Measurements from ENCODE around the gene SWT1. TPM values are rescaled to one million over a fixed set of nuclear protein-coding genes. Genes with fewer than 3 reads are reported as not detected.

Gene SWT1
- total RNA-seq (2016; rRNA removed; fragmentation: Illumina TruSeq; extraction: Trizol) = 2.5 and 4.8 TPM in 2 replicates
- 1.7 and 2.5 TPM in 2 replicates for total RNA-seq (2016; cell fraction: cytosol; rRNA removed; fragmentation: Illumina TruSeq; extraction: Trizol; ENCODE audit: low read depth)
- 2.7 and 4.0 TPM in 2 replicates for total RNA-seq (2016; cell fraction: insoluble cytoplasmic fraction; rRNA removed; fragmentation: Illumina TruSeq; extraction: Trizol)
- 2.0 and 2.7 TPM in 2 replicates for total RNA-seq (2016; cell fraction: membrane; rRNA removed; fragmentation: Illumina TruSeq; extraction: Trizol)
- 4.1 and 4.2 TPM in 2 replicates for total RNA-seq (2016; cell fraction: nucleus; rRNA removed; fragmentation: Illumina TruSeq; extraction: Trizol)
- polyA plus RNA-seq (2011; rRNA removed) = 1.7 TPM in 2 replicates
- polyA plus RNA-seq (2011; cell fraction: cytosol; rRNA removed) = 0.60 and 1.1 TPM in 2 replicates
- polyA plus RNA-seq (2011; cell fraction: nucleus; rRNA removed) = 1.4 and 1.5 TPM in 2 replicates
- 2.1 and 2.2 TPM in 2 replicates for polyA plus RNA-seq (2012)
- polyA plus RNA-seq (2016; cell fraction: cytosol; fragmentation: Illumina TruSeq; extraction: Trizol; ENCODE audit: low read depth) = 0.10 and 0.12 TPM in 2 replicates
- 2.3 and 2.7 TPM in 2 replicates for polyA plus RNA-seq (2016; cell fraction: insoluble cytoplasmic fraction; fragmentation: Illumina TruSeq; extraction: Trizol; ENCODE audit: low read depth)
- 0.24 and 0.30 TPM in 2 replicates for polyA plus RNA-seq (2016; cell fraction: membrane; fragmentation: Illumina TruSeq; extraction: Trizol; ENCODE audit: low read depth)
- polyA plus RNA-seq (2016; cell fraction: nucleus; fragmentation: Illumina TruSeq; extraction: Trizol; ENCODE audit: insufficient read depth, low read depth) = 2.1 TPM in 2 replicates
- polyA minus RNA-seq (2011; rRNA and poly(A)+ RNA removed; ENCODE audit: low replicate concordance) = 0.40 and 0.62 TPM in 2 replicates
- polyA minus RNA-seq (2011; cell fraction: cytosol; rRNA and poly(A)+ RNA removed) = 2.3 and 2.6 TPM in 2 replicates
- 8.2 and 9.8 TPM in 2 replicates for polyA minus RNA-seq (2011; cell fraction: nucleus; rRNA and poly(A)+ RNA removed)
- Bru-seq, nascent RNA = percentile 47 among the genes with signal in this experiment
- BruChase-seq, experiment 1, labeled RNA remaining after a 6-hour chase = percentile 41 among the genes with signal in this experiment
- percentile 42 among the genes with signal in this experiment for BruChase-seq, experiment 2, labeled RNA remaining after a 2-hour chase
- long read RNA-seq, experiment 1, partial matches to known transcripts = 1 of 4 reads
- long read RNA-seq, experiment 1, other reads (novel, unspliced or antisense) = 2 of 4 reads
- long read RNA-seq, experiment 2, partial matches to known transcripts = 2 of 4 reads
- long read RNA-seq, experiment 2, other reads (novel, unspliced or antisense) = 2 of 4 reads

- ChIA-PET CTCF (ENCODE audit: low intra/inter-chr PET ratio, low total read pairs) (no interaction called here), POLR2A (interaction anchor here (1.0 to 2.5 kb wide), 5 partner anchors 13 to 1218 kb away, joined by 3 to 13 read pairs (median 7); partner anchors contain the start of genes IVNS1ABP, ODR4, RNF2 and TPR)
- H4K20me1 ChIP-seq (ENCODE audit: insufficient read depth, low read length) = no peaks in the 10 kb centered on the region
- H3K4me3 ChIP-seq (replicated peaks in 1 of 3; ENCODE audit: insufficient read depth in 1 of 3, low read depth in 2 of 3, low read length in 3 of 3) = peak within 1 kb of the TSS; percentile 92 to 94 (median 93)
- H3K4me1 ChIP-seq (ENCODE audit: insufficient read depth, low read length) = peaks cover 26% of the 10 kb centered on the region
- peaks cover 20% of the 10 kb centered on the region for H3K79me2 ChIP-seq (ENCODE audit: insufficient read depth, low read length)
- H3K27ac ChIP-seq (ENCODE audit: extremely low read length, insufficient read depth, low read length) = peak within 1 kb of the TSS; percentile 91
- H3K9ac ChIP-seq (ENCODE audit: insufficient read depth, low read depth, low read length) = peak within 1 kb of the TSS; percentile 88
- no peaks in the 10 kb centered on the region for H3K9me3 ChIP-seq (ENCODE audit: low read length)
- no peaks in the 10 kb centered on the region; a peak in 1 of 5 replicates for H3K27me3 ChIP-seq (ENCODE audit: control insufficient read depth in 1 of 2, insufficient read depth in 2 of 2, low read length in 2 of 2)
- FAIRE-seq (peak; percentile 84), DNase-seq (ENCODE audit: low spot score) (peak; percentile 98), ATAC-seq (peak; percentile 96)
- intact Hi-C loops (cut with micrococcal nuclease; ENCODE audit: unreplicated experiment) (loop anchor here (2.0 to 5.0 kb wide), 5 partner anchors 14 to 1218 kb away; partner anchors contain the start of genes EDEM3, IVNS1ABP, ODR4 and RNF2), in situ Hi-C loops (cut with HindIII; ENCODE audit: extremely low pct_ligation_motif_present, low pct_unique_long_range_greater_than_20kb) (no loop called here)
- H3K4me2 ChIP-seq (ENCODE audit: low read depth, low read length) = peak within 1 kb of the TSS; percentile 94
- H3K36me3 ChIP-seq (replicated peaks in 1 of 2; ENCODE audit: control insufficient read depth in 1 of 2, insufficient read depth in 2 of 2, low read length in 2 of 2) = 0 out of 5 replicates have a peak, but pooled peaks cover 0 to 2% of the 10 kb centered on the region in 2 experiments
- peak within 1 kb of the TSS; percentile 94 for H2AFZ ChIP-seq (ENCODE audit: low read length)
- BruUV-seq (replicated peaks) = no TSS peak
- WGBS (ENCODE audit: low lambda C conversion rate) = under 1% methylated on average over 29 of the region's 63 CpGs
- no peak for TF ChIP-seq ZNF382 (CRISPR knock-in tag; IDR thresholded peaks at IDR 0.05; ENCODE audit: borderline replicate concordance)
- no peak for TF ChIP-seq FOXP1 (IDR thresholded peaks at IDR 0.05)
- no peak for TF ChIP-seq FOXP1 (CRISPR knock-in tag; IDR thresholded peaks at IDR 0.05)
- peak; percentile 19; the same call in 1 of the 2 replicates for TF ChIP-seq KDM5A (IDR thresholded peaks at IDR 0.05; ENCODE audit: borderline replicate concordance, low read length)
- TF ChIP-seq AHR (CRISPR knock-in tag; IDR thresholded peaks at IDR 0.05) = no peak
- TF ChIP-seq SRY (CRISPR knock-in tag; IDR thresholded peaks at IDR 0.05) = 0 out of 2 replicates have a peak, but pooled peaks have one; percentile 56
- TF ChIP-seq FOSL2 (CRISPR knock-in tag; IDR thresholded peaks at IDR 0.05) = peak; percentile 20; the same call in 1 of the 2 replicates
- peak; percentile 34; the same call in 1 of the 2 replicates for TF ChIP-seq HBP1 (CRISPR knock-in tag; IDR thresholded peaks at IDR 0.05; ENCODE audit: low read depth)
- no peak for TF ChIP-seq STAT5B (CRISPR knock-in tag; IDR thresholded peaks at IDR 0.05)
- TF ChIP-seq ZNF343 (CRISPR knock-in tag; IDR thresholded peaks at IDR 0.05) = peak; percentile 63
- TF ChIP-seq ZSCAN22 (CRISPR knock-in tag; IDR thresholded peaks at IDR 0.05) = no peak
- no peak for TF ChIP-seq TCF7L2 (IDR thresholded peaks at IDR 0.05; ENCODE audit: low read depth, low read length)
- TF ChIP-seq CSRNP1 (CRISPR knock-in tag; IDR thresholded peaks at IDR 0.05) = no peak
- no peak for TF ChIP-seq MTA3 (CRISPR knock-in tag; IDR thresholded peaks at IDR 0.05)
- TF ChIP-seq SMYD3 (CRISPR knock-in tag; IDR thresholded peaks at IDR 0.05) = no peak
- 0 out of 2 replicates have a peak, but pooled peaks have one; percentile 34 for TF ChIP-seq ZFP37 (CRISPR knock-in tag; IDR thresholded peaks at IDR 0.05; ENCODE audit: borderline replicate concordance)
Observed at GRCh38 chr1:185156854-185157598, at the start of gene SWT1, which contains the start of gene TRMT1L. TSS of gene SWT1 (plus strand) at chr1:185157167. CDS start at chr1:185160842, 3,675 bp downstream. TSS of gene TRMT1L (minus strand) at chr1:185156953. CDS start at chr1:185156712, 241 bp downstream.

Measured in HepG2 (cell line).